HTERT RPE-1 (cell line): ENCODE results near the gene CLIP2.
"Not testable (repeated sequence)": the region's sequence is repeated elsewhere in the genome, so short reads cannot be mapped to it uniquely, and the experiment has no call there.

Experiments used
- in situ Hi-C: fragments of 300-500 bp; cut with MboI; formaldehyde crosslinking; loops from 4 replicates; pipeline ENCODE4 v1.14.3; 2020; ENCODE audit warnings: low sequenced_read_pairs

CLIP2 gene

DNA sequence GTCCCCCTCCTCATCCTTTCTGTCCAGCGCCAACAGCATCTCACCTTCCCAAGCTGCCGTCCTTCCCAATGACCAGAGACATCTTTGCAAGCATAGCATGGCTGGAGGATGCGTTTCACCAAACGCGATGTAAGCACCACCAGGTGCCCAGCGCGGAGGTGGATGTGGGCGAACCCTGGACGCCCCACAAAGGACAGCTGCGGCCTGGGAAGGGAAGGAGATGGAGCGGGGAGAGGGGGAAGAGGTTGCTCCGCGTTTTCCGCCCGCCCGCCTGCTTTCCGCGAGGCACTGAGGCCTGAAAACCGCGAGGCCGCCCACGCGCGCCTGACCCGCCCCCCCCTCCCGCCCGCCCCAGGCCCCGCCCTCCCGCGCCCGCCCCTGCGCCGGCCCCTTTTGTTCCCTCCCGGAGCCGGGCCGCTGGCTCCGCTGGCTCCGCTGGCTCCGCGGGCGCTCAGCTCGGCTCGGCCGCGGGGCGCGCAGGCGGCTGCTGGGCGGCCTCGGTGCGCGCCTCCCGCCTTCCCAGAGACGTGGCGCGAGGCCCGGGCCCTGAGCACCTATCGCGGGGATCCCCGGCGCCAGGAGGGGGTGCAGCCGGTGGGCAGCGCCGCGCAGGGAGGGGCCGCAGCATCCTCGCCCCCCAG is at the start of gene CLIP2:
TSS of gene CLIP2 (plus strand) at position 390 of the 641 bp plus-strand sequence. CDS start 28,140 bp downstream, outside the sequence.
- in situ Hi-C loops: no loop called here

- in situ Hi-C loops: no loop called here
Observed at GRCh38 chr7:74240482-74240881, 48.7 kb upstream of the CLIP2 start.

DNA sequence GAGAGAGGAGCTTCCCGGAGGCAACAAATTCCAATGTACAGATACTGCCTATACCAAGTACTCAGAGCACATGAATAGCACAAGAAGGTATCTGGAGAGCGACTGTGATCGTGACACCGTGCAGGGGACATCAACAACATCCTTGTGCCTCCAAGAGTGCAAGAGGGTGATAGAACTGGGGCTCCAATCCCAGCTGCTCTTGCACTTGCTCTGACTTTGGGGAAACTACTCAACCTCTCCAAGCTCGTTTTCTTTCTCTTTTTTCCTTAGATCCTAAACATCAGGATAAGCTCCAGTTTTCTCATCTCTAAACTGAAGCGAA is 47.1 kb upstream of the CLIP2 start:
- in situ Hi-C loops: no loop called here

- in situ Hi-C loops: no loop called here
Observed at GRCh38 chr7:74246497-74246896, 42.7 kb upstream of the CLIP2 start.

DNA sequence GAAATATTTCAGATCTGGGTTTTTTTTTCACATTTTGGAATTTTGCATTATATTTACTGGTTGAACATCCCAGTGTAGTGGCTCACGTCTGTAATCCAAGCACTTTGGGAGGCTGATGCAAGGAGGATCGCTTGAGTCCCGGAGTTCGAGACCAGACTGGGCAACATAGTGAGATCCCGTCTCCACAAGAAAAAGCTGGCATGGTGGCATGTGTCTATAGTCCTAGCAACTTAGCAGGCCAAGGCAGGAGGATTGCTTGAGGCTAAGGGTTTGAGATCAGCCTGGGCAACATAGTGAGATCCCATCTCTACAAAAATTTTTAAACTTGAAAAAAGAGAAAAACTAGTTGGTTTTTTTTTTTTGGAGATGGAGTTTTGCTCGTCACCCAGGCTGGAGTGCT is 41.1 kb upstream of the CLIP2 start:
- in situ Hi-C loops: no loop called here

- in situ Hi-C loops: not testable (repeated sequence)
Observed at GRCh38 chr7:74249058-74249457, 40.1 kb upstream of the CLIP2 start.

- in situ Hi-C loops: no loop called here
Observed at GRCh38 chr7:74252893-74253292, 36.3 kb upstream of the CLIP2 start.

- in situ Hi-C loops: no loop called here
Observed at GRCh38 chr7:74253331-74253730, 35.9 kb upstream of the CLIP2 start.

- in situ Hi-C loops: no loop called here
Observed at GRCh38 chr7:74253835-74254128, 35.4 kb upstream of the CLIP2 start.

GRCh38 chr7:74254129-74254857 is 34.9 kb upstream of the CLIP2 start, which contains the start of gene RFC2:
RFC2 (minus strand) TSS chr7:74254399; CDS start chr7:74254383, 16 bp downstream.
- in situ Hi-C loops: no loop called here

- in situ Hi-C loops: no loop called here
Observed at GRCh38 chr7:74254858-74255379, 34.3 kb upstream of the CLIP2 start.

DNA sequence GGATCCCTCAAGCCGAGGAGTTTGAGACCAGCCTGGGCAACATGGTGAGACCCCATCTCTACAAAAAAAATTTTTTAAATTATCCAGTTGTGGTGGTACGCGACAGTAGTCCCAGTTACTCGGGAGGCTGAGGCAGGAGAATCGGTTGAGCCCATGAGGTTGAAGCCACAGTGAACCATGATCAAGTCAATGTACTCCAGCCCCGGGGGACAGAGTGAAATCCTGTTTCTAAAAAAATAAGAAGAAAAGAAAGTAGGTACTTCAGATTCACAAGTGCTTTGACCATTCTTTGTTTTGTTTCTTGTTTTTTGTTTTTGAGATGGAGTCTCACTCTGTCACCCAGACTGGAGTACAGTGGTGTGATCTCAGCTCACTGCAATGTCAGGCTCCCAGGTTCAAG is 33.7 kb upstream of the CLIP2 start:
- in situ Hi-C loops: not testable (repeated sequence)

- in situ Hi-C loops: no loop called here
Observed at GRCh38 chr7:74256491-74257408, 32.5 kb upstream of the CLIP2 start.

GRCh38 chr7:74258639-74259038 is 30.6 kb upstream of the CLIP2 start:
- in situ Hi-C loops: no loop called here

GRCh38 chr7:74262639-74263398 is 26.4 kb upstream of the CLIP2 start:
- in situ Hi-C loops: no loop called here

DNA sequence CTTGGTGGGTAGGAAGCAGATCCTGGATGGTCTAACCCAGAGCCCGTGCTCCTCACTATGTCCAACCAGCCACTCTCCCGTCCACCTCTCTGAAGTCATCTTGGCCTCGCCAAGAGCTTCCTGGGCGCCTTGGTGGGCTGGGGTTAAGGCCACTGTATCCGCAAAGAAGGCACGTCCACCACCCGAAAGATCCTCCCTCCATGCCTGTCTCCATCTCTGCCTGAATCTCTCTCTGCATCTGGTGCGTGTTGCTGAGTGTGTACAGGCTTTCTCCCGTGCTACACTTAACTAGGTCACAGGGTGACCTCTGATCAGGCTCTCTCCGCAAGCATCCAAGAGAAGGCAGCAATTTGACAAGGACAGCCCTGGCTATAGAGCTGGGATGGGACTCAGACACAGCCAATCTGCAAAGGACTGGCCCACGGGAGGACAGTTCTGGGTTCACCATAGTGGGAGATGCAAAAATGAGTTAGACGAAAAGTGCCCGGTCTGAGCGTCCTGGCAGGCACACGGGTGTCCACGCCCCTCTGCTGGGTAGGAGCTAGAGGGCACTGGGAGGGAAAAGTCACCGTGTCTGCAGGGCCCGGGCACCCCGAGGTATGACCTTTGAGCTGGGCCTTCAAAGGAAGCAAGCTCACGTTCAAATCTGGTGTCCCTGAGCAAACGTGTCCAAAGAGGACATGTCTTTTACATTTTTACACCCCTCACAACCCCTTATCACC is 25.6 kb upstream of the CLIP2 start:
- in situ Hi-C loops: no loop called here

- in situ Hi-C loops: no loop called here
Observed at GRCh38 chr7:74266191-74266963, 22.8 kb upstream of the CLIP2 start.

- in situ Hi-C loops: no loop called here
Observed at GRCh38 chr7:74267756-74268565, 21.2 kb upstream of the CLIP2 start.
